ENCODE data around the gene TEX12. TPM values are rescaled to one million over a fixed set of nuclear protein-coding genes. Genes with fewer than 3 reads are reported as not detected.

TEX12 gene
- polyA plus RNA-seq, 1 donor from 2014 or later, result 0.51 TPM

DNA sequence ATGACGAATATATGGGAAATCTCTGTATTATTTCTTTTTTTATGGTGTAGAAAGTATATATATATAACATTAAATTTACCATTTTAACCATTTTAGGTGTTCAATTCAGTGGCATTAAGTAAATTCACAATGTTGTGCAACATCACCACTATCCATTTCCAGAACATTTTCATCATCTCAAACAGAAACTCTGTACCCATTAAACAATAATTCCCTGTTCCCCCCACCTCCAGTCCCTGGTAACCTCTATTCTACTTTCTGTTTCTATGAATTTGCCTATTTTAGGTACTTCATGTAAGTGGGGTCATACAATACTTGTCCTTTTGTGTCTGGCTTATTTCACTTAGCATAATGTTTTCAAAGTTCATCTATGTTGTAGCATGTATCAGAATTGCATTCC, 43.7 kb downstream of the TEX12 start:
- no peak overlapping the region for H3K4me3 ChIP-seq (ENCODE audit: low read length)

GRCh38 chr11:112211536-112211935, 44.4 kb downstream of the TEX12 start:
- no peaks in the 10 kb centered on the region for H3K9me2 ChIP-seq (ENCODE audit: insufficient read depth, low read length)
- no peaks in the 10 kb centered on the region for H3F3A ChIP-seq (ENCODE audit: insufficient read depth, low read length, poor library complexity, severe bottlenecking)
- no peaks in the 10 kb centered on the region for H3K9me3 ChIP-seq (ENCODE audit: low read length)
- no peak overlapping the region for H3K27ac ChIP-seq (ENCODE audit: low read length)
- no peaks in the 10 kb centered on the region for H3K27me3 ChIP-seq (ENCODE audit: insufficient read depth, low read depth, low read length)
- H3K79me2 ChIP-seq (replicated peaks; ENCODE audit: insufficient read depth, low read length), result no peaks in the 10 kb centered on the region
- no peaks in the 10 kb centered on the region for H3K36me3 ChIP-seq (ENCODE audit: insufficient read depth, low read length)
- no peak overlapping the region for H2AFZ ChIP-seq (ENCODE audit: low read depth, low read length)
- H3K4me3 ChIP-seq (ENCODE audit: low read length), result no peak overlapping the region
- TF ChIP-seq CTCF (IDR thresholded peaks at IDR 0.05; ENCODE audit: poor library complexity, severe bottlenecking), result no peak
- TF ChIP-seq MXI1 (conservative IDR thresholded peaks at IDR 0.05; ENCODE audit: poor library complexity, severe bottlenecking), result no peak
- TF ChIP-seq SMC3 (conservative IDR thresholded peaks at IDR 0.05; ENCODE audit: poor library complexity), result no peak
- no peak for TF ChIP-seq EP300 (conservative IDR thresholded peaks at IDR 0.05; ENCODE audit: poor library complexity, severe bottlenecking)
- no peak for TF ChIP-seq RAD21 (conservative IDR thresholded peaks at IDR 0.05)
- no peak for TF ChIP-seq TAF1 (IDR thresholded peaks at IDR 0.05; ENCODE audit: low read depth)
- TF ChIP-seq POLR2AphosphoS5 (IDR thresholded peaks at IDR 0.05), result no peak
- TF ChIP-seq EZH2 (IDR thresholded peaks at IDR 0.05; ENCODE audit: borderline replicate concordance, insufficient read depth, low read length, poor library complexity, severe bottlenecking), result no peak
- TF ChIP-seq, protein P1, sequence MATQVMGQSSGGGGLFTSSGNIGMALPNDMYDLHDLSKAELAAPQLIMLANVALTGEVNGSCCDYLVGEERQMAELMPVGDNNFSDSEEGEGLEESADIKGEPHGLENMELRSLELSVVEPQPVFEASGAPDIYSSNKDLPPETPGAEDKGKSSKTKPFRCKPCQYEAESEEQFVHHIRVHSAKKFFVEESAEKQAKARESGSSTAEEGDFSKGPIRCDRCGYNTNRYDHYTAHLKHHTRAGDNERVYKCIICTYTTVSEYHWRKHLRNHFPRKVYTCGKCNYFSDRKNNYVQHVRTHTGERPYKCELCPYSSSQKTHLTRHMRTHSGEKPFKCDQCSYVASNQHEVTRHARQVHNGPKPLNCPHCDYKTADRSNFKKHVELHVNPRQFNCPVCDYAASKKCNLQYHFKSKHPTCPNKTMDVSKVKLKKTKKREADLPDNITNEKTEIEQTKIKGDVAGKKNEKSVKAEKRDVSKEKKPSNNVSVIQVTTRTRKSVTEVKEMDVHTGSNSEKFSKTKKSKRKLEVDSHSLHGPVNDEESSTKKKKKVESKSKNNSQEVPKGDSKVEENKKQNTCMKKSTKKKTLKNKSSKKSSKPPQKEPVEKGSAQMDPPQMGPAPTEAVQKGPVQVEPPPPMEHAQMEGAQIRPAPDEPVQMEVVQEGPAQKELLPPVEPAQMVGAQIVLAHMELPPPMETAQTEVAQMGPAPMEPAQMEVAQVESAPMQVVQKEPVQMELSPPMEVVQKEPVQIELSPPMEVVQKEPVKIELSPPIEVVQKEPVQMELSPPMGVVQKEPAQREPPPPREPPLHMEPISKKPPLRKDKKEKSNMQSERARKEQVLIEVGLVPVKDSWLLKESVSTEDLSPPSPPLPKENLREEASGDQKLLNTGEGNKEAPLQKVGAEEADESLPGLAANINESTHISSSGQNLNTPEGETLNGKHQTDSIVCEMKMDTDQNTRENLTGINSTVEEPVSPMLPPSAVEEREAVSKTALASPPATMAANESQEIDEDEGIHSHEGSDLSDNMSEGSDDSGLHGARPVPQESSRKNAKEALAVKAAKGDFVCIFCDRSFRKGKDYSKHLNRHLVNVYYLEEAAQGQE (IDR thresholded peaks at IDR 0.05; ENCODE audit: borderline replicate concordance), result no peak
- no peaks in the 10 kb centered on the region for H4K20me1 ChIP-seq (ENCODE audit: insufficient read depth)
- no peak overlapping the region for H3K4me2 ChIP-seq (ENCODE audit: low read length)
- H3K9ac ChIP-seq (ENCODE audit: low read length), result no peak overlapping the region

More for the DNA sequence above, 43.7 kb downstream of the TEX12 start:
- no peak overlapping the region for H3K27ac ChIP-seq (ENCODE audit: low read length)
- no peak overlapping the region for H3K4me2 ChIP-seq (ENCODE audit: low read length)
- no peaks in the 10 kb centered on the region for H3K27me3 ChIP-seq (ENCODE audit: insufficient read depth, low read depth, low read length)
- no peaks in the 10 kb centered on the region for H3K9me3 ChIP-seq (ENCODE audit: low read length)
- H4K20me1 ChIP-seq (ENCODE audit: insufficient read depth), result no peaks in the 10 kb centered on the region
- no peaks in the 10 kb centered on the region for H3K9me2 ChIP-seq (ENCODE audit: insufficient read depth, low read length)
- no peak overlapping the region for H2AFZ ChIP-seq (ENCODE audit: low read depth, low read length)
- no peak overlapping the region for H3K9ac ChIP-seq (ENCODE audit: low read length)
- no peaks in the 10 kb centered on the region for H3F3A ChIP-seq (ENCODE audit: insufficient read depth, low read length, poor library complexity, severe bottlenecking)
- TF ChIP-seq EZH2 (IDR thresholded peaks at IDR 0.05; ENCODE audit: borderline replicate concordance, insufficient read depth, low read length, poor library complexity, severe bottlenecking), result no peak
- TF ChIP-seq RAD21 (conservative IDR thresholded peaks at IDR 0.05), result no peak
- no peak for TF ChIP-seq TAF1 (IDR thresholded peaks at IDR 0.05; ENCODE audit: low read depth)
- no peak for TF ChIP-seq EP300 (conservative IDR thresholded peaks at IDR 0.05; ENCODE audit: poor library complexity, severe bottlenecking)
- TF ChIP-seq MXI1 (conservative IDR thresholded peaks at IDR 0.05; ENCODE audit: poor library complexity, severe bottlenecking), result no peak
- TF ChIP-seq POLR2AphosphoS5 (IDR thresholded peaks at IDR 0.05), result no peak
- no peak for TF ChIP-seq CTCF (IDR thresholded peaks at IDR 0.05; ENCODE audit: poor library complexity, severe bottlenecking)
- TF ChIP-seq SMC3 (conservative IDR thresholded peaks at IDR 0.05; ENCODE audit: poor library complexity), result no peak
- TF ChIP-seq, protein P1 (IDR thresholded peaks at IDR 0.05; ENCODE audit: borderline replicate concordance), result no peak
- H3K79me2 ChIP-seq (replicated peaks; ENCODE audit: insufficient read depth, low read length), result no peaks in the 10 kb centered on the region
- H3K36me3 ChIP-seq (ENCODE audit: insufficient read depth, low read length), result no peaks in the 10 kb centered on the region
